Neural cell (in vitro differentiated cells): ENCODE data around the gene NFIX.

Experiments
- RAD21 ChIP-seq: fragments of 450-650 bp; conservative IDR thresholded peaks from 2 replicates; pipeline ENCODE4 v1.6.1; 2014; ENCODE audit warnings: antibody characterized with exemption, mild to moderate bottlenecking, moderate library complexity
- TF ChIP-seq, protein P1 (sequence below): fragments of 450-650 bp; IDR thresholded peaks from 2 replicates; pipeline ENCODE4 v1.5.1; 2014; ENCODE audit warnings: antibody characterized with exemption, mild to moderate bottlenecking, moderate library complexity; ENCODE audit not compliant: poor library complexity, severe bottlenecking

DNA sequence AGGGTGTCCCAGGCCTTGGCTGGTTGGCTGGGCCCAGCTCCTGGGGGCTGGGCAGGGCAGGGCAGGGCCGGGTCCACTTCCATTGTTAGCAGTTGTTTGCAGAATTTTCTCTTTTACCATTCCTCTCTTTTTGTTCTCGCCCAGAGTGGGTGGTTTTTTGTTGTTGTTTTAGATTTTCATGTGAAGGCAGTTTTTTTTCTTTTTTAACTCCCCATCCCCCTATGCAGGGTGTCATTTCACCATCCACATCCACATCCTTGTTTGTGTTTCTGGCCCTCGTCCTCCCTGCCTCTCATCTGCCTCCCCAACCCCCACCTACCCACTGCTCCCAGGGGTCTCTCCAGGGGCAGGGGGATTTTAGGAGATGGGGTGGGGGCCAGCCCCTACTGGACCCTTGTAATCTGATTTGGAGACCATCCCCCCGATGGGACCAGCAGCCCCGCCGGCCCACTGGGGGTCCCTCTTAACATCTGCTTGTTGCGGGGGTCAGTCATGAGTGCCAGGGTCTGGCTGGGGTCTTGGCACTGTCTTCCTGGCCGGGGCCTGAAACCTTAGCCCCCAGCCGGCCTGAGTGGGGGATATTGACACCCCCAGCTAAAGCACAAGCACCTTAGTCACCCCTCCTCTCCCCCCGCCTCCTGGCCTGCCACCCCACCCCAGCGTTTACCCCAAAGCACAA, 144.5 kb downstream of the NFIX start:
- TF ChIP-seq, protein P1, sequence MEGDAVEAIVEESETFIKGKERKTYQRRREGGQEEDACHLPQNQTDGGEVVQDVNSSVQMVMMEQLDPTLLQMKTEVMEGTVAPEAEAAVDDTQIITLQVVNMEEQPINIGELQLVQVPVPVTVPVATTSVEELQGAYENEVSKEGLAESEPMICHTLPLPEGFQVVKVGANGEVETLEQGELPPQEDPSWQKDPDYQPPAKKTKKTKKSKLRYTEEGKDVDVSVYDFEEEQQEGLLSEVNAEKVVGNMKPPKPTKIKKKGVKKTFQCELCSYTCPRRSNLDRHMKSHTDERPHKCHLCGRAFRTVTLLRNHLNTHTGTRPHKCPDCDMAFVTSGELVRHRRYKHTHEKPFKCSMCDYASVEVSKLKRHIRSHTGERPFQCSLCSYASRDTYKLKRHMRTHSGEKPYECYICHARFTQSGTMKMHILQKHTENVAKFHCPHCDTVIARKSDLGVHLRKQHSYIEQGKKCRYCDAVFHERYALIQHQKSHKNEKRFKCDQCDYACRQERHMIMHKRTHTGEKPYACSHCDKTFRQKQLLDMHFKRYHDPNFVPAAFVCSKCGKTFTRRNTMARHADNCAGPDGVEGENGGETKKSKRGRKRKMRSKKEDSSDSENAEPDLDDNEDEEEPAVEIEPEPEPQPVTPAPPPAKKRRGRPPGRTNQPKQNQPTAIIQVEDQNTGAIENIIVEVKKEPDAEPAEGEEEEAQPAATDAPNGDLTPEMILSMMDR = no peak
- no peak for TF ChIP-seq RAD21
